SK-N-SH (cell line): ENCODE data around the gene C3. TPM values are rescaled to one million over a fixed set of nuclear protein-coding genes. Genes with fewer than 3 reads are reported as not detected.

Experiments
- CTCF ChIA-PET: fragments of 300-600, 350-600 bp; formaldehyde crosslinking; extraction: SDS; loops from one replicate; lab custom pipeline; 2021; lab: Yijun Ruan, JAX
- POLR2A ChIA-PET: fragments of 350-600 bp; sonication (Branson Sonifier 250); formaldehyde crosslinking; extraction: SDS; loops from one replicate; lab custom pipeline; 2020; ENCODE audit warnings: antibody characterized with exemption, inconsistent platforms; lab: Yijun Ruan, JAX
- DNase-seq: peaks from one replicate; pipeline ENCODE4 v3.0.0; 2012
- H2AFZ ChIP-seq: fragments of 200-600 bp; sonication (generic); 2 replicates; pipeline ENCODE4 v1.8.1; 2016; ENCODE audit warnings: antibody characterized with exemption, mild to moderate bottlenecking, low read depth
- H3F3A ChIP-seq: fragments of 200-600 bp; sonication (generic); replicated peaks from 2 replicates; pipeline ENCODE3; 2016; ENCODE audit warnings: antibody characterized with exemption, mild to moderate bottlenecking; ENCODE audit not compliant: insufficient read depth
- H3K27ac ChIP-seq, 2 experiments: fragments of 200-500 bp in 1 of 2; fragments of 200-600 bp in 1 of 2; sonication (Bioruptor generic) in 1 of 2; sonication (generic), shearing (Covaris generic) in 1 of 2; 2 replicates each; pipeline versions ENCODE4 v1.5.1 to v1.6.1; 2014 to 2016; ENCODE audit warnings: low read depth in 2 of 2, inconsistent platforms in 1 of 2, low read length in 1 of 2, mild to moderate bottlenecking in 1 of 2, mixed read lengths in 1 of 2
- H3K27me3 ChIP-seq: fragments of 200-600 bp; sonication (generic), shearing (Covaris generic); 2 replicates; pipeline ENCODE4 v1.6.1; 2016; ENCODE audit warnings: mixed run types; ENCODE audit not compliant: insufficient read depth
- H3K36me3 ChIP-seq, 2 experiments: fragments of 200-500 bp in 1 of 2; fragments of 200-600 bp in 1 of 2; sonication (Bioruptor generic) in 1 of 2; sonication (generic) in 1 of 2; replicated peaks in 1 of 2; 2 replicates each; pipeline versions ENCODE3 to v1.5.1; 2014 to 2016; ENCODE audit warnings: low read length in 1 of 2, mild to moderate bottlenecking in 1 of 2; ENCODE audit not compliant: insufficient read depth in 2 of 2, control insufficient read depth in 1 of 2
- H3K4me1 ChIP-seq, 2 experiments: fragments of 200-500 bp in 1 of 2; fragments of 200-600 bp in 1 of 2; sonication (Bioruptor generic) in 1 of 2; sonication (generic), shearing (Covaris generic) in 1 of 2; 2 replicates each; pipeline versions ENCODE4 v1.5.1 to v1.6.1; 2014 to 2016; ENCODE audit warnings: low read depth in 1 of 2, low read length in 1 of 2, mixed run types in 1 of 2; ENCODE audit not compliant: insufficient read depth in 2 of 2, control insufficient read depth in 1 of 2
- H3K4me2 ChIP-seq: fragments of 200-600 bp; sonication (generic), shearing (Covaris generic); 2 replicates; pipeline ENCODE4 v1.6.1; 2017; ENCODE audit warnings: mixed run types
- H3K4me3 ChIP-seq, 2 experiments: fragments of 200-500 bp in 1 of 2; fragments of 200-600 bp in 1 of 2; sonication (Bioruptor generic) in 1 of 2; sonication (generic), shearing (Covaris generic) in 1 of 2; 2 replicates each; pipeline versions ENCODE4 v1.5.1 to v1.8.1; 2014 to 2016; ENCODE audit warnings: low read depth in 2 of 2, inconsistent platforms in 1 of 2, low read length in 1 of 2, mild to moderate bottlenecking in 1 of 2, mixed read lengths in 1 of 2, moderate library complexity in 1 of 2
- H3K79me2 ChIP-seq: fragments of 200-600 bp; sonication (generic); 2 replicates; pipeline ENCODE4 v1.8.1; 2017; ENCODE audit warnings: mild to moderate bottlenecking; ENCODE audit not compliant: insufficient read depth
- H3K9ac ChIP-seq: fragments of 200-600 bp; sonication (generic); 2 replicates; pipeline ENCODE4 v1.6.1; 2017; ENCODE audit warnings: mixed run types
- H3K9me2 ChIP-seq: fragments of 200-600 bp; sonication (generic); 2 replicates; pipeline ENCODE4 v1.6.1; 2017; ENCODE audit warnings: mixed run types
- H3K9me3 ChIP-seq: fragments of 200-600 bp; sonication (generic); 2 replicates; pipeline ENCODE4 v1.6.1; 2017; ENCODE audit warnings: mixed run types, mild to moderate bottlenecking, moderate library complexity
- H4K20me1 ChIP-seq: fragments of 200-600 bp; sonication (generic); 2 replicates; pipeline ENCODE4 v1.6.1; 2017; ENCODE audit warnings: mild to moderate bottlenecking, mixed run types; ENCODE audit not compliant: insufficient read depth
- EP300 ChIP-seq, 2 experiments: IDR thresholded peaks; 2 replicates each; pipeline versions ENCODE4 v1.4.0 to v1.6.1; 2012; ENCODE audit warnings: borderline replicate concordance in 1 of 2, low read depth in 1 of 2, low read length in 1 of 2
- EZH2phosphoT487 ChIP-seq: fragments of 200-600 bp; sonication (generic); IDR thresholded peaks from 2 replicates; pipeline ENCODE4 v1.6.1; 2017; ENCODE audit warnings: low read depth, mixed run types, mild to moderate bottlenecking, antibody characterized with exemption, moderate library complexity, borderline replicate concordance
- FOXJ3 ChIP-seq: sonication (generic); formaldehyde crosslinking; IDR thresholded peaks from 2 replicates; pipeline ENCODE4 v1.5.1; 2020; ENCODE audit warnings: mild to moderate bottlenecking, missing genetic modification reagents
- FOXM1 ChIP-seq: IDR thresholded peaks from 2 replicates; pipeline ENCODE4 v1.4.0; 2012; ENCODE audit warnings: low read depth, mild to moderate bottlenecking
- IRF3 ChIP-seq: fragments of 150-350 bp; IDR thresholded peaks from 2 replicates; pipeline ENCODE4 v1.6.1; 2016; ENCODE audit warnings: mild to moderate bottlenecking, low read depth, low read length
- MAX ChIP-seq: IDR thresholded peaks from 2 replicates; pipeline ENCODE4 v1.4.0; 2012; ENCODE audit warnings: low read depth
- NRF1 ChIP-seq: IDR thresholded peaks from 2 replicates; pipeline ENCODE4 v1.6.1; 2012; ENCODE audit warnings: low read depth, mild to moderate bottlenecking, low read length
- PBX3 ChIP-seq: IDR thresholded peaks from 2 replicates; pipeline ENCODE4; 2012
- REST ChIP-seq: IDR thresholded peaks from 2 replicates; pipeline ENCODE4 v1.6.1; 2012; ENCODE audit warnings: mild to moderate bottlenecking, low read depth, low read length, moderate library complexity
- WGBS: methylation state at CpG from one replicate; pipeline ENCODE4 v1.1.6; 2017; ENCODE audit warnings: low lambda C conversion rate; 5-methylcytosine and 5-hydroxymethylcytosine counted together
- polyA plus RNA-seq, 3 experiments: library from polyadenylated mRNA; depleted of rRNA; stranded (reverse); fragments of >200 nt; gene quantifications; 2 replicates each; pipeline ENCODE4 v1.2.3, GENCODE V29; 2012

Gene C3
- polyA plus RNA-seq, 1 of the 3 experiments (the other 2 are of a cell fraction) = 0.67 TPM

GRCh38 chr19:6754653-6755463 lies 34.4 kb upstream of the C3 start:
- DNase-seq = no peak
- no peaks in the 10 kb centered on the region for H3K9me2 ChIP-seq
- H3K9ac ChIP-seq = no peak overlapping the region
- CTCF ChIA-PET = interaction anchor here (0.7 to 1.7 kb wide), 2 partner anchors 16 to 109 kb away, joined by 3 to 4 read pairs; no protein-coding TSS in a partner anchor
- no peaks in the 10 kb centered on the region for H3K27me3 ChIP-seq
- no peaks in the 10 kb centered on the region for H3F3A ChIP-seq
- no peaks in the 10 kb centered on the region for H4K20me1 ChIP-seq
- no peaks in the 10 kb centered on the region for H3K9me3 ChIP-seq
- no peak for TF ChIP-seq REST
- TF ChIP-seq MAX = no peak
- TF ChIP-seq, all 33 proteins: peak for 0
- no peaks in the 10 kb centered on the region for H3K79me2 ChIP-seq
- H3K4me1 ChIP-seq = no peaks in the 10 kb centered on the region; a peak in 1 of 4 replicates
- no peak overlapping the region for H2AFZ ChIP-seq
- H3K36me3 ChIP-seq = peaks cover 4 to 5% of the 10 kb centered on the region in 2 experiments
- no peak overlapping the region for H3K4me2 ChIP-seq
- POLR2A ChIA-PET = no interaction called here
- WGBS = 85% methylated on average over 16 of the region's 23 CpGs
- no peak overlapping the region for H3K27ac ChIP-seq
- no peak overlapping the region for H3K4me3 ChIP-seq

GRCh38 chr19:6754136-6754535 lies 33.7 kb upstream of the C3 start:
- no peak overlapping the region for H3K4me2 ChIP-seq
- H3K27me3 ChIP-seq = no peaks in the 10 kb centered on the region
- TF ChIP-seq FOXM1 (no peak), IRF3 (no peak), EP300 (IDR thresholded peaks at IDR 0.05; ENCODE audit: borderline replicate concordance in 1 of 2, low read depth in 1 of 2, low read length in 1 of 2) (no peak), EZH2phosphoT487 (no peak), NRF1 (no peak), FOXJ3 (CRISPR knock-in tag) (no peak), PBX3 (no peak)
- no peaks in the 10 kb centered on the region for H3K9me3 ChIP-seq
- H3F3A ChIP-seq = no peaks in the 10 kb centered on the region
- H3K36me3 ChIP-seq = peaks cover 10% of the 10 kb centered on the region in 2 experiments
- H2AFZ ChIP-seq = no peak overlapping the region
- H3K9ac ChIP-seq = no peak overlapping the region
- no peaks in the 10 kb centered on the region for H3K79me2 ChIP-seq
- DNase-seq = no peak
- ChIA-PET POLR2A (no interaction called here), CTCF (interaction anchor here (0.7 to 1.7 kb wide), 2 partner anchors 16 to 109 kb away, joined by 3 to 4 read pairs; no protein-coding TSS in a partner anchor)
- no peaks in the 10 kb centered on the region; a peak in 1 of 4 replicates for H3K4me1 ChIP-seq
- WGBS = 92% methylated on average over 11 of the region's 22 CpGs
- no peaks in the 10 kb centered on the region for H4K20me1 ChIP-seq
- no peak overlapping the region for H3K4me3 ChIP-seq
- H3K27ac ChIP-seq = no peak overlapping the region
- H3K9me2 ChIP-seq = no peaks in the 10 kb centered on the region
